CD14-positive monocyte (primary cell): ENCODE results near the gene ZSCAN16. TPM values are rescaled to one million over a fixed set of nuclear protein-coding genes. Genes with fewer than 3 reads are reported as not detected.
A peak's percentile ranks its signal among the peaks of the same experiment; 100 is the strongest.

Experiments
- DNase-seq, 3 donors: peaks; one replicate each; pipeline ENCODE4 v3.0.0-alpha.2; 2011 to 2022
- H2AFZ ChIP-seq: 2 replicates; pipeline ENCODE4 v1.6.0; 2012; ENCODE audit warnings: mild to moderate bottlenecking, low read depth, low read length, inconsistent platforms; ENCODE audit not compliant: insufficient read depth, poor library complexity, severe bottlenecking
- H3K27ac ChIP-seq, 2 donors: 1 replicate in 1 of 2; 2 replicates in 1 of 2; pipeline ENCODE4 v1.5.1; 2012 to 2013; ENCODE audit warnings: low read length in 2 of 2, control low read depth in 1 of 2, inconsistent platforms in 1 of 2, low read depth in 1 of 2, mild to moderate bottlenecking in 1 of 2
- H3K27me3 ChIP-seq, 2 donors: one replicate each; pipeline versions ENCODE4 v1.6.0 to v1.6.1; 2011 to 2013; ENCODE audit warnings: low read length in 2 of 2; ENCODE audit not compliant: control insufficient read depth in 2 of 2, insufficient read depth in 2 of 2
- H3K36me3 ChIP-seq, 2 donors: replicated peaks in 1 of 2; 1 replicate in 1 of 2; 2 replicates in 1 of 2; pipeline versions ENCODE4 v1.5.1 to v1.6.1; 2012 to 2013; ENCODE audit warnings: low read length in 2 of 2, control low read depth in 1 of 2, inconsistent platforms in 1 of 2, mild to moderate bottlenecking in 1 of 2; ENCODE audit not compliant: insufficient read depth in 2 of 2, control insufficient read depth in 1 of 2
- H3K4me1 ChIP-seq, 2 donors: 1 replicate in 1 of 2; 2 replicates in 1 of 2; pipeline versions ENCODE4 v1.5.1 to v1.6.1; 2012 to 2013; ENCODE audit warnings: low read length in 2 of 2, control low read depth in 1 of 2, inconsistent platforms in 1 of 2, mild to moderate bottlenecking in 1 of 2, moderate library complexity in 1 of 2; ENCODE audit not compliant: insufficient read depth in 2 of 2, control insufficient read depth in 1 of 2
- H3K4me2 ChIP-seq: replicated peaks from 2 replicates; pipeline ENCODE3; 2012; ENCODE audit warnings: low read length, moderate library complexity, mild to moderate bottlenecking; ENCODE audit not compliant: poor library complexity, severe bottlenecking; ENCODE audit errors: extremely low read depth
- H3K4me3 ChIP-seq, 3 experiments: fragments of 200-600 bp in 1 of 3; sonication (generic) in 1 of 3; replicated peaks in 1 of 3; 1 replicate in 2 of 3; 2 replicates in 1 of 3; pipeline ENCODE4 v1.5.1; 2011 to 2013; ENCODE audit warnings: low read length in 3 of 3, mild to moderate bottlenecking in 3 of 3, control low read depth in 2 of 3, low read depth in 2 of 3, inconsistent platforms in 1 of 3, moderate library complexity in 1 of 3
- H3K79me2 ChIP-seq: 2 replicates; pipeline ENCODE4 v1.6.0; 2012; ENCODE audit warnings: mild to moderate bottlenecking, control low read depth, inconsistent platforms, low read length, moderate library complexity; ENCODE audit not compliant: insufficient read depth
- H3K9ac ChIP-seq: 2 replicates; pipeline ENCODE4 v1.6.0; 2017; ENCODE audit warnings: low read length, mild to moderate bottlenecking; ENCODE audit not compliant: insufficient read depth, poor library complexity, severe bottlenecking
- H3K9me3 ChIP-seq, 2 donors: replicated peaks in 1 of 2; 1 replicate in 1 of 2; 2 replicates in 1 of 2; pipeline versions ENCODE4 v1.5.1 to v1.6.1; 2012 to 2013; ENCODE audit warnings: low read length in 2 of 2, control low read depth in 1 of 2; ENCODE audit not compliant: control insufficient read depth in 1 of 2, insufficient read depth in 1 of 2
- H4K20me1 ChIP-seq: 2 replicates; pipeline ENCODE4 v1.6.0; 2012; ENCODE audit warnings: mild to moderate bottlenecking, low read length, control low read depth, moderate library complexity; ENCODE audit not compliant: insufficient read depth
- H3K27ac Mint-ChIP-seq, 7 donors: one replicate each; pipeline ENCODE4 v1.8.0; 2020; ENCODE audit warnings: mild to moderate bottlenecking in 7 of 7, mixed read lengths in 7 of 7, moderate library complexity in 6 of 7, inconsistent platforms in 2 of 7
- H3K27me3 Mint-ChIP-seq, 3 donors: one replicate each; pipeline ENCODE4 v1.8.0; 2021 to 2022; ENCODE audit warnings: low read depth in 3 of 3, mild to moderate bottlenecking in 3 of 3, mixed read lengths in 3 of 3, moderate library complexity in 3 of 3, inconsistent platforms in 1 of 3
- H3K36me3 Mint-ChIP-seq, 2 donors: one replicate each; pipeline ENCODE4 v1.8.0; 2020; ENCODE audit warnings: mixed read lengths in 2 of 2, inconsistent platforms in 1 of 2, mild to moderate bottlenecking in 1 of 2
- H3K4me1 Mint-ChIP-seq: one replicate; pipeline ENCODE4 v1.8.0; 2020; ENCODE audit warnings: mild to moderate bottlenecking, mixed read lengths
- H3K4me3 Mint-ChIP-seq, 2 donors: one replicate each; pipeline ENCODE4 v1.8.0; 2020; ENCODE audit warnings: mild to moderate bottlenecking in 2 of 2, mixed read lengths in 2 of 2, moderate library complexity in 1 of 2
- H3K9me3 Mint-ChIP-seq, 7 donors: one replicate each; pipeline ENCODE4 v1.8.0; 2020 to 2022; ENCODE audit warnings: mixed read lengths in 7 of 7, mild to moderate bottlenecking in 6 of 7, moderate library complexity in 6 of 7, inconsistent platforms in 2 of 7
- WGBS: methylation state at CpG from one replicate; pipeline ENCODE4 v1.1.5; 2013; ENCODE audit warnings: missing lambda C conversion rate; ENCODE audit not compliant: insufficient coverage; 5-methylcytosine and 5-hydroxymethylcytosine counted together
- intact Hi-C, 2 donors: fragments of 100-400 bp; cut with micrococcal nuclease; formaldehyde crosslinking; loops; one replicate each; pipeline versions ENCODE4 v1.15.0 to v1.15.1; 2023
- polyA plus RNA-seq, 3 donors: library from polyadenylated mRNA; depleted of rRNA in 1 of 3; unstranded in 2 of 3; stranded (reverse) in 1 of 3; fragments of 300-500 nt in 2 of 3; fragments of >200 nt in 1 of 3; fragmentation: Illumina TruSeq in 2 of 3; gene quantifications; 1 replicate in 2 of 3; 2 replicates in 1 of 3; pipeline ENCODE4 v1.2.3, GENCODE V29; 2012 to 2021
- TF ChIP-seq, protein P1 (sequence below): fragments of 200-600 bp; IDR thresholded peaks from one replicate; pipeline ENCODE4 v1.8.0; 2022; ENCODE audit warnings: antibody characterized with exemption, mild to moderate bottlenecking

The ZSCAN16 gene
- polyA plus RNA-seq, 3 donors: 3.5 to 5.9 (median 4.0) TPM

DNA sequence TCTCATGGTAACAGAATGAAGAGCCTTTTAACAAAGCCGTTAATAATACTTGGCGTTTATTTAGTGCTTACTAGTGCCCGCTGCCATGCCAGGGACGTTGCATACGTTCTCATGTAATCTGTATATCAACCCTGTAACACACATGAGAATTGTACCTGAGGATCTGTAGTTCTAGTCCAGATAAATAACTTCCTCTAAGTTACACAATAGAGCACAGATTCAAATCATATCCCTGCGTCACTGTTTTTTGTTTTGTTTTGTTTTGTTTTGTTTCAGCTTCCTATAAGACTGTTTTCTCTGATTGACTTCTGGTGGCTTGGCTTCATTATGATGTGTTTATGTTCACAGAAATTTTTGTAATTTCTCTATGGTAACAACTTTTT is 553 bp downstream of the ZSCAN16 start:
- Mint-ChIP-seq H3K4me3 (peak overlapping the region; percentile 98 to 99), H3K27ac (peak overlapping the region; percentile 92 to 98 (median 94)), H3K36me3 (peaks cover 48 to 54% of the 10 kb centered on the region in 2 donors), H3K27me3 (no peaks in the 10 kb centered on the region), H3K4me1 (peaks cover 19% of the 10 kb centered on the region), H3K9me3 (no peaks in the 10 kb centered on the region)
- Histone ChIP-seq H3K4me1 (peaks cover 14 to 19% of the 10 kb centered on the region in 2 donors), H3K4me3 (peak overlapping the region; percentile 75 to 94 (median 87)), H3K27me3 (no peaks in the 10 kb centered on the region), H3K36me3 (peaks cover 34 to 64% of the 10 kb centered on the region in 2 donors), H3K79me2 (peaks cover 55% of the 10 kb centered on the region), H3K9me3 (no peaks in the 10 kb centered on the region), H3K9ac (peak overlapping the region; percentile 82), H4K20me1 (no peaks in the 10 kb centered on the region), H2AFZ (peak overlapping the region; percentile 97), H3K4me2 (peak overlapping the region; percentile 97), H3K27ac (peak overlapping the region; percentile 67 to 95)
- DNase-seq: peak in 2 of 3 donors; percentile 22 to 48
- WGBS: no CpG with 5 or more reads among the region's 6 CpGs
- TF ChIP-seq, protein P1, sequence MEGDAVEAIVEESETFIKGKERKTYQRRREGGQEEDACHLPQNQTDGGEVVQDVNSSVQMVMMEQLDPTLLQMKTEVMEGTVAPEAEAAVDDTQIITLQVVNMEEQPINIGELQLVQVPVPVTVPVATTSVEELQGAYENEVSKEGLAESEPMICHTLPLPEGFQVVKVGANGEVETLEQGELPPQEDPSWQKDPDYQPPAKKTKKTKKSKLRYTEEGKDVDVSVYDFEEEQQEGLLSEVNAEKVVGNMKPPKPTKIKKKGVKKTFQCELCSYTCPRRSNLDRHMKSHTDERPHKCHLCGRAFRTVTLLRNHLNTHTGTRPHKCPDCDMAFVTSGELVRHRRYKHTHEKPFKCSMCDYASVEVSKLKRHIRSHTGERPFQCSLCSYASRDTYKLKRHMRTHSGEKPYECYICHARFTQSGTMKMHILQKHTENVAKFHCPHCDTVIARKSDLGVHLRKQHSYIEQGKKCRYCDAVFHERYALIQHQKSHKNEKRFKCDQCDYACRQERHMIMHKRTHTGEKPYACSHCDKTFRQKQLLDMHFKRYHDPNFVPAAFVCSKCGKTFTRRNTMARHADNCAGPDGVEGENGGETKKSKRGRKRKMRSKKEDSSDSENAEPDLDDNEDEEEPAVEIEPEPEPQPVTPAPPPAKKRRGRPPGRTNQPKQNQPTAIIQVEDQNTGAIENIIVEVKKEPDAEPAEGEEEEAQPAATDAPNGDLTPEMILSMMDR: no peak
- intact Hi-C loops: no loop called here

DNA sequence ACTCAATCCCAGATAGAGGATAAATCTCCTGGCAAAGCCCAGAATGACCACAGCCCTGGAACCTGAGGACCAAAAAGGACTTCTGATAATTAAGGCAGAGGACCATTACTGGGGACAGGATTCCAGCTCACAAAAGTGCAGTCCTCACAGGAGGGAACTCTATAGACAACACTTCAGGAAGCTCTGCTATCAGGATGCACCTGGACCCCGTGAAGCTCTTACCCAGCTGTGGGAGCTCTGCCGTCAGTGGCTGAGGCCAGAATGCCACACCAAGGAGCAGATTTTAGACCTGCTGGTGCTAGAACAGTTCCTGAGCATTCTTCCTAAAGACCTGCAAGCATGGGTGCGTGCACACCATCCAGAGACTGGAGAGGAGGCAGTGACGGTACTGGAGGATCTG is 992 bp downstream of the ZSCAN16 start:
- Mint-ChIP-seq H3K4me1 (peaks cover 19% of the 10 kb centered on the region), H3K9me3 (no peaks in the 10 kb centered on the region), H3K36me3 (peaks cover 47 to 51% of the 10 kb centered on the region in 2 donors), H3K27ac (peak overlapping the region; percentile 92 to 98 (median 94)), H3K4me3 (peak overlapping the region; percentile 98 to 99), H3K27me3 (no peaks in the 10 kb centered on the region)
- Histone ChIP-seq H3K27me3 (no peaks in the 10 kb centered on the region), H3K79me2 (peaks cover 60% of the 10 kb centered on the region), H2AFZ (peak overlapping the region; percentile 97), H3K9me3 (no peaks in the 10 kb centered on the region), H3K4me2 (peak overlapping the region; percentile 97), H3K9ac (peak overlapping the region; percentile 82), H4K20me1 (no peaks in the 10 kb centered on the region), H3K4me3 (peak overlapping the region in 1 of 3 experiments; percentile 94), H3K27ac (peak overlapping the region; percentile 31 to 95), H3K4me1 (peaks cover 14 to 19% of the 10 kb centered on the region in 2 donors), H3K36me3 (peaks cover 35 to 64% of the 10 kb centered on the region in 2 donors)
- TF ChIP-seq, protein P1: no peak
- WGBS: 65% methylated on average over 4 of the region's 4 CpGs
- intact Hi-C loops: no loop called here
- DNase-seq: no peak
